SJCRH30 (cell line): ENCODE results near the gene RPS15. TPM values are rescaled to one million over a fixed set of nuclear protein-coding genes. Genes with fewer than 3 reads are reported as not detected.
A peak's percentile ranks its signal among the peaks of the same experiment; 100 is the strongest.

ENCODE experiments used
- DNase-seq, 2 experiments: peaks; one replicate each; pipeline ENCODE4 v3.0.0-alpha.2; 2015 to 2020
- H3K27ac ChIP-seq: fragments of 250-450 bp; sonication (Bioruptor Pico); 2 replicates; pipeline ENCODE4 v1.5.1; 2020; ENCODE audit warnings: mild to moderate bottlenecking, moderate library complexity
- H3K27me3 ChIP-seq: fragments of 250-450 bp; sonication (Bioruptor Pico); 2 replicates; pipeline ENCODE4 v1.5.1; 2020; ENCODE audit warnings: mild to moderate bottlenecking, moderate library complexity
- H3K36me3 ChIP-seq: fragments of 250-450 bp; sonication (Bioruptor Pico); 2 replicates; pipeline ENCODE4 v1.5.1; 2020; ENCODE audit warnings: mild to moderate bottlenecking, moderate library complexity
- H3K4me1 ChIP-seq: fragments of 250-450 bp; sonication (Bioruptor Pico); 2 replicates; pipeline ENCODE4 v1.5.1; 2020; ENCODE audit warnings: mild to moderate bottlenecking, moderate library complexity
- H3K4me3 ChIP-seq: fragments of 250-450 bp; sonication (Bioruptor Pico); 2 replicates; pipeline ENCODE4 v1.5.1; 2020; ENCODE audit warnings: mild to moderate bottlenecking, moderate library complexity
- H3K9me3 ChIP-seq: fragments of 250-450 bp; sonication (Bioruptor Pico); replicated peaks from 2 replicates; pipeline ENCODE4 v1.5.1; 2020; ENCODE audit warnings: mild to moderate bottlenecking, moderate library complexity
- total RNA-seq: library from RNA; depleted of rRNA; stranded (reverse); fragments of >200 nt; shearing (Covaris generic); gene quantifications from 2 replicates; pipeline ENCODE4 v1.2.3, GENCODE V29; 2014; rRNA removed

The RPS15 gene
- total RNA-seq, result 1,359 and 1,591 TPM in 2 replicates

GRCh38 chr19:1438035-1438932 is at the start of gene RPS15:
TSS of gene RPS15 (plus strand) at chr19:1438396. CDS start at chr19:1438426, 30 bp downstream.
- Histone ChIP-seq H3K4me3 (peak within 1 kb of the TSS; percentile 90), H3K4me1 (peaks cover 3% of the 10 kb centered on the region; the same call in 1 of the 2 replicates), H3K36me3 (peaks cover 53% of the 10 kb centered on the region), H3K27ac (peak within 1 kb of the TSS; percentile 93), H3K9me3 (no peaks in the 10 kb centered on the region), H3K27me3 (no peaks in the 10 kb centered on the region)
- peak; percentile 94 for DNase-seq

- no peak for DNase-seq
- peaks cover 2% of the 10 kb centered on the region; the same call in 1 of the 2 replicates for H3K36me3 ChIP-seq
Observed at GRCh38 chr19:1388637-1389026, 49.6 kb upstream of the RPS15 start.

GRCh38 chr19:1389033-1389940 is 48.9 kb upstream of the RPS15 start:
- Histone ChIP-seq H3K27ac (no peak overlapping the region), H3K4me3 (no peak overlapping the region), H3K9me3 (no peaks in the 10 kb centered on the region), H3K36me3 (peaks cover 2% of the 10 kb centered on the region; the same call in 1 of the 2 replicates), H3K27me3 (no peaks in the 10 kb centered on the region), H3K4me1 (no peaks in the 10 kb centered on the region)
- no peak for DNase-seq

More at GRCh38 chr19:1388637-1389026, 49.6 kb upstream of the RPS15 start:
- H3K27me3 ChIP-seq, result no peaks in the 10 kb centered on the region
- no peak overlapping the region for H3K4me3 ChIP-seq
- H3K4me1 ChIP-seq, result no peaks in the 10 kb centered on the region
- no peak overlapping the region for H3K27ac ChIP-seq
- H3K9me3 ChIP-seq, result no peaks in the 10 kb centered on the region

GRCh38 chr19:1390890-1391423 is 47.2 kb upstream of the RPS15 start:
- no peak for DNase-seq
- no peaks in the 10 kb centered on the region for H3K27me3 ChIP-seq
- H3K9me3 ChIP-seq, result no peaks in the 10 kb centered on the region
- H3K4me3 ChIP-seq, result no peak overlapping the region
- H3K36me3 ChIP-seq, result peaks cover 2% of the 10 kb centered on the region; the same call in 1 of the 2 replicates
- no peak overlapping the region for H3K27ac ChIP-seq
- no peaks in the 10 kb centered on the region for H3K4me1 ChIP-seq

GRCh38 chr19:1392407-1392806 is 45.8 kb upstream of the RPS15 start:
- Histone ChIP-seq H3K27me3 (no peaks in the 10 kb centered on the region), H3K36me3 (peaks cover 2% of the 10 kb centered on the region; the same call in 1 of the 2 replicates), H3K4me1 (no peaks in the 10 kb centered on the region), H3K9me3 (no peaks in the 10 kb centered on the region), H3K4me3 (no peak overlapping the region), H3K27ac (no peak overlapping the region)
- DNase-seq, result no peak

GRCh38 chr19:1392939-1393530 is 45.2 kb upstream of the RPS15 start:
- no peak for DNase-seq
- H3K36me3 ChIP-seq, result peaks cover 2% of the 10 kb centered on the region; the same call in 1 of the 2 replicates
- no peaks in the 10 kb centered on the region for H3K27me3 ChIP-seq
- no peaks in the 10 kb centered on the region for H3K4me1 ChIP-seq
- H3K4me3 ChIP-seq, result no peak overlapping the region
- no peaks in the 10 kb centered on the region for H3K9me3 ChIP-seq
- no peak overlapping the region for H3K27ac ChIP-seq

- no peak overlapping the region for H3K27ac ChIP-seq
- H3K4me1 ChIP-seq, result no peaks in the 10 kb centered on the region
- DNase-seq, result no peak
- H3K36me3 ChIP-seq, result peaks cover 2% of the 10 kb centered on the region; the same call in 1 of the 2 replicates
- H3K9me3 ChIP-seq, result no peaks in the 10 kb centered on the region
- no peaks in the 10 kb centered on the region for H3K27me3 ChIP-seq
- no peak overlapping the region for H3K4me3 ChIP-seq
Observed at GRCh38 chr19:1393841-1394240, 44.4 kb upstream of the RPS15 start.

- H3K9me3 ChIP-seq, result no peaks in the 10 kb centered on the region
- H3K4me1 ChIP-seq, result no peaks in the 10 kb centered on the region
- no peaks in the 10 kb centered on the region for H3K27me3 ChIP-seq
- no peak overlapping the region for H3K4me3 ChIP-seq
- no peak for DNase-seq
- peaks cover 2% of the 10 kb centered on the region; the same call in 1 of the 2 replicates for H3K36me3 ChIP-seq
- no peak overlapping the region for H3K27ac ChIP-seq
Observed at GRCh38 chr19:1394252-1395193, 43.7 kb upstream of the RPS15 start.

- Histone ChIP-seq H3K9me3 (no peaks in the 10 kb centered on the region), H3K27ac (no peak overlapping the region), H3K4me1 (no peaks in the 10 kb centered on the region), H3K27me3 (no peaks in the 10 kb centered on the region), H3K36me3 (peaks cover 2% of the 10 kb centered on the region; the same call in 1 of the 2 replicates), H3K4me3 (no peak overlapping the region)
- no peak for DNase-seq
Observed at GRCh38 chr19:1395194-1396018, 42.8 kb upstream of the RPS15 start.

GRCh38 chr19:1396019-1396767 is 42.0 kb upstream of the RPS15 start:
- H3K4me3 ChIP-seq, result no peak overlapping the region
- DNase-seq, result no peak

GRCh38 chr19:1396768-1397679 is 41.2 kb upstream of the RPS15 start:
- Histone ChIP-seq H3K27me3 (peaks cover 3% of the 10 kb centered on the region; the same call in 1 of the 2 replicates), H3K36me3 (no peaks in the 10 kb centered on the region), H3K9me3 (no peaks in the 10 kb centered on the region), H3K27ac (no peak overlapping the region), H3K4me3 (no peak overlapping the region), H3K4me1 (no peaks in the 10 kb centered on the region)
- no peak for DNase-seq

More at GRCh38 chr19:1396019-1396767, 42.0 kb upstream of the RPS15 start:
- no peaks in the 10 kb centered on the region for H3K27me3 ChIP-seq
- H3K9me3 ChIP-seq, result no peaks in the 10 kb centered on the region
- H3K4me1 ChIP-seq, result no peaks in the 10 kb centered on the region
- H3K36me3 ChIP-seq, result 0 out of 2 replicates have a peak, but pooled peaks cover 2% of the 10 kb centered on the region
- no peak overlapping the region for H3K27ac ChIP-seq
